OCI-LY3 (cell line): ENCODE results near the gene FOXN4.

Experiments
- H2AFZ ChIP-seq: fragments of 200-600, 300-600 bp; shearing (Covaris generic); 2 replicates; pipeline ENCODE4 v1.6.0; 2014; ENCODE audit warnings: antibody characterized with exemption, low read depth, low read length
- H3K27ac ChIP-seq: fragments of 200-600, 300-600 bp; sonication (generic); 2 replicates; pipeline ENCODE4 v1.5.1; 2014; ENCODE audit warnings: mild to moderate bottlenecking, low read length, moderate library complexity, mixed read lengths
- H3K27me3 ChIP-seq: fragments of 200-600, 300-600 bp; sonication (generic); 2 replicates; pipeline ENCODE4 v1.6.1; 2014; ENCODE audit warnings: low read depth, low read length, mixed read lengths
- H3K36me3 ChIP-seq: fragments of 200-600, 300-600 bp; sonication (generic); replicated peaks from 2 replicates; pipeline ENCODE3; 2014; ENCODE audit warnings: low read depth, low read length, mixed read lengths
- H3K4me1 ChIP-seq: fragments of 300-600, 200-600 bp; sonication (generic); 2 replicates; pipeline ENCODE4 v1.6.1; 2014; ENCODE audit warnings: low read length, mixed read lengths
- H3K4me2 ChIP-seq: fragments of 200-600, 300-600 bp; sonication (generic); 2 replicates; pipeline ENCODE4 v1.6.1; 2014; ENCODE audit warnings: low read length, mixed read lengths
- H3K4me3 ChIP-seq: fragments of 300-600, 200-600 bp; sonication (generic); 2 replicates; pipeline ENCODE4 v1.5.1; 2014; ENCODE audit warnings: antibody characterized with exemption, mild to moderate bottlenecking, low read length, moderate library complexity
- H3K79me2 ChIP-seq: fragments of 300-600, 200-600 bp; shearing (Covaris generic); 2 replicates; pipeline ENCODE4 v1.6.1; 2014; ENCODE audit warnings: mild to moderate bottlenecking, low read length, mixed read lengths
- H3K9ac ChIP-seq: fragments of 300-600, 200-600 bp; shearing (Covaris generic); 2 replicates; pipeline ENCODE4 v1.6.0; 2014; ENCODE audit warnings: mild to moderate bottlenecking, low read length, moderate library complexity
- H3K9me3 ChIP-seq: fragments of 200-600, 300-600 bp; shearing (Covaris generic); 2 replicates; pipeline ENCODE4 v1.6.1; 2014; ENCODE audit warnings: low read length, mixed read lengths; ENCODE audit not compliant: insufficient read depth
- H4K20me1 ChIP-seq: fragments of 200-600, 300-600 bp; sonication (generic); 2 replicates; pipeline ENCODE4 v1.6.1; 2016; ENCODE audit warnings: low read length, mixed read lengths; ENCODE audit not compliant: insufficient read depth
- CTCF ChIP-seq: fragments of 200-600, 300-600 bp; sonication (generic); IDR thresholded peaks from 2 replicates; pipeline ENCODE4 v1.5.1; 2014; ENCODE audit warnings: antibody characterized with exemption, low read length, low read depth
- EZH2phosphoT487 ChIP-seq: fragments of 200-600 bp; shearing (Covaris generic); IDR thresholded peaks from 2 replicates; pipeline ENCODE4 v1.6.1; 2018; ENCODE audit warnings: antibody characterized with exemption, mixed run types, low read depth

FOXN4 gene

GRCh38 chr12:109277899-109278762 is 31.0 kb downstream of the FOXN4 start:
- Histone ChIP-seq H3K79me2 (no peaks in the 10 kb centered on the region), H3K4me3 (no peak overlapping the region)
- TF ChIP-seq EZH2phosphoT487 (no peak), CTCF (no peak)

GRCh38 chr12:109277255-109277898 is 31.7 kb downstream of the FOXN4 start:
- Histone ChIP-seq H4K20me1 (no peaks in the 10 kb centered on the region), H3K9me3 (no peaks in the 10 kb centered on the region), H2AFZ (no peak overlapping the region), H3K79me2 (no peaks in the 10 kb centered on the region), H3K4me2 (no peak overlapping the region), H3K9ac (no peak overlapping the region), H3K36me3 (no peaks in the 10 kb centered on the region), H3K27ac (no peak overlapping the region), H3K4me1 (no peaks in the 10 kb centered on the region), H3K4me3 (no peak overlapping the region), H3K27me3 (peaks cover 7% of the 10 kb centered on the region; the same call in 1 of the 2 replicates)
- TF ChIP-seq EZH2phosphoT487, result no peak
- TF ChIP-seq CTCF, result no peak

More at GRCh38 chr12:109277899-109278762, 31.0 kb downstream of the FOXN4 start:
- Histone ChIP-seq H2AFZ (no peak overlapping the region), H3K27me3 (peaks cover 7% of the 10 kb centered on the region; the same call in 1 of the 2 replicates), H3K4me2 (no peak overlapping the region), H3K36me3 (no peaks in the 10 kb centered on the region), H3K9me3 (no peaks in the 10 kb centered on the region), H4K20me1 (no peaks in the 10 kb centered on the region), H3K9ac (no peak overlapping the region), H3K27ac (no peak overlapping the region), H3K4me1 (no peaks in the 10 kb centered on the region)

GRCh38 chr12:109276160-109276559 is 32.9 kb downstream of the FOXN4 start:
- Histone ChIP-seq H3K9ac (no peak overlapping the region), H3K27me3 (peaks cover 7% of the 10 kb centered on the region; the same call in 1 of the 2 replicates), H4K20me1 (no peaks in the 10 kb centered on the region), H3K4me3 (no peak overlapping the region), H3K4me1 (no peaks in the 10 kb centered on the region), H3K36me3 (no peaks in the 10 kb centered on the region), H2AFZ (no peak overlapping the region), H3K79me2 (no peaks in the 10 kb centered on the region), H3K9me3 (no peaks in the 10 kb centered on the region), H3K4me2 (no peak overlapping the region), H3K27ac (no peak overlapping the region)
- TF ChIP-seq EZH2phosphoT487 (no peak), CTCF (no peak)

GRCh38 chr12:109275173-109275572 is 33.9 kb downstream of the FOXN4 start:
- Histone ChIP-seq H3K79me2 (no peaks in the 10 kb centered on the region), H3K4me2 (no peak overlapping the region), H3K36me3 (no peaks in the 10 kb centered on the region), H3K9ac (no peak overlapping the region), H3K4me3 (no peak overlapping the region), H3K4me1 (no peaks in the 10 kb centered on the region), H3K9me3 (no peaks in the 10 kb centered on the region), H2AFZ (no peak overlapping the region), H3K27ac (no peak overlapping the region), H3K27me3 (peaks cover 7% of the 10 kb centered on the region; the same call in 1 of the 2 replicates), H4K20me1 (no peaks in the 10 kb centered on the region)
- TF ChIP-seq CTCF, result no peak
- no peak for TF ChIP-seq EZH2phosphoT487
